NK-92 (cell line): ENCODE measurements around the gene BCOR.

Experiments used
- DNase-seq: peaks from one replicate; lab custom pipeline; 2025; ENCODE audit not compliant: unreplicated experiment; lab: John Stamatoyannopoulos, UW

Gene BCOR

GRCh38 chrX:40097504-40098263, at the start of gene BCOR:
BCOR (minus strand) TSS chrX:40097958; CDS start chrX:40077929, 20,029 bp downstream.
- no peak for DNase-seq

- no peak for DNase-seq
Measured at GRCh38 chrX:40147126-40147952, 49.6 kb upstream of the BCOR start.

GRCh38 chrX:40146262-40147125, 48.7 kb upstream of the BCOR start:
- DNase-seq = no peak

GRCh38 chrX:40145923-40146261, 48.1 kb upstream of the BCOR start:
- DNase-seq = no peak

GRCh38 chrX:40145001-40145922, 47.5 kb upstream of the BCOR start:
- no peak for DNase-seq

GRCh38 chrX:40144576-40144975, 46.8 kb upstream of the BCOR start:
- DNase-seq = no peak

- DNase-seq = no peak
Measured at GRCh38 chrX:40143987-40144386, 46.2 kb upstream of the BCOR start.

GRCh38 chrX:40143001-40143400, 45.2 kb upstream of the BCOR start:
- no peak for DNase-seq

GRCh38 chrX:40142417-40142816, 44.7 kb upstream of the BCOR start:
- DNase-seq = no peak

- no peak for DNase-seq
Measured at GRCh38 chrX:40140706-40141499, 43.1 kb upstream of the BCOR start.

GRCh38 chrX:40132751-40133150, 35.0 kb upstream of the BCOR start:
- no peak for DNase-seq

- DNase-seq = no peak
Measured at GRCh38 chrX:40131654-40132337, 34.0 kb upstream of the BCOR start.

GRCh38 chrX:40130207-40130606, 32.4 kb upstream of the BCOR start:
- DNase-seq = no peak

GRCh38 chrX:40127052-40127451, 29.3 kb upstream of the BCOR start:
- no peak for DNase-seq

- DNase-seq = no peak
Measured at GRCh38 chrX:40122487-40122886, 24.7 kb upstream of the BCOR start.

GRCh38 chrX:40121618-40122017, 23.9 kb upstream of the BCOR start:
- no peak for DNase-seq

GRCh38 chrX:40120838-40121580, 23.3 kb upstream of the BCOR start:
- no peak for DNase-seq

- DNase-seq = no peak
Measured at GRCh38 chrX:40117715-40118285, 20.0 kb upstream of the BCOR start.
